NCI-H226 (cell line): ENCODE measurements around the gene MED27.
A peak's percentile ranks its signal among the peaks of the same experiment; 100 is the strongest.

ENCODE experiments used
- DNase-seq: peaks from one replicate; pipeline ENCODE4 v3.0.0-alpha.2; 2015

MED27 gene

DNA sequence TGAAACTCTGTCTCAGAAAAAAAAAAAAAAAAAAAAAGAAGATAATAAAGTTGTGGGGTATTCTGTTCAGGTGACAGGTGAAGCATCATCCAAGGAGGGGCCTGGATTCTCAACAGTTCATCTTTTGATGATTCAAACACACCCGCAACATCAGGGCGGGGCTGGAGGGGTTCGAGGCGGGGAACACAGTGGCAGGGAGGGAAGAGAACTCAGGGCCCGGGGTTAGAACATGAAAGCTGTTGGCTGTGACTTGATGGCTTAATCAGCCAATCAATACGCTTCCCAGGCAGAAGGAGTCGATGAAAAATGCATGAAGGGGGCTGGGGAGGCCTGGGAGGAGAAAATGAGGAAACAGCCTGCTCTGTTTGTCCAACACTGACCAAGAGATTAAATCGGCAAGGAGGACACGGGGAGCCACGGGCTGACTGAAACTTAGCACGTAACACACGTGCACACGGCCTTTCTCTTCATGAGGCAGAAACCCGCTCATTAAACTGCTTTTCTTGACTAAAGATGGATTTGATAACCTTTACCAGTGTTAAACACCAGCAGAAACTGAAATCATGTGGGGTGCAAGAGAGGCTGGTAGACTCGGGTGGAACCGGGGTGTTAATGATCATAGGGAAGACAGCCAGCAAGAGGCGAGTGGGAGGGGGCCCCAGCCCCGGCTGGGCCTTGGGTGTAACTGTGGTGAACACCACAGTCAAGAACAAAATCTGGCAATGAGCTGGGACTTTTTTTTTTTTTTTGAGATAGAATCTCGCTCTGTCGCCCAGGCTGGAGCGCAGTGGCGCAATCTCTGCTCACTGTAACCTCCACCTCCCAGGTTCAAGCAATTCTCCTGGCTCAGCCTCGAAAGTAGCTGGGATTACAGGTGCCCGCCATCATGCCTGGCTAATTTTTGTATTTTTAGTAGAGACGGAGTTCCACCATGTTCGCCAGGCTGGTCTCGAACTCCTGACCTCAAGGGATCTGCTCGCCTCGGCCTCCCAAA lies 234.1 kb downstream of the MED27 start:
- no peak for DNase-seq

- DNase-seq: no peak
Measured at GRCh38 chr9:131844745-131845118, 234.9 kb downstream of the MED27 start.

DNA sequence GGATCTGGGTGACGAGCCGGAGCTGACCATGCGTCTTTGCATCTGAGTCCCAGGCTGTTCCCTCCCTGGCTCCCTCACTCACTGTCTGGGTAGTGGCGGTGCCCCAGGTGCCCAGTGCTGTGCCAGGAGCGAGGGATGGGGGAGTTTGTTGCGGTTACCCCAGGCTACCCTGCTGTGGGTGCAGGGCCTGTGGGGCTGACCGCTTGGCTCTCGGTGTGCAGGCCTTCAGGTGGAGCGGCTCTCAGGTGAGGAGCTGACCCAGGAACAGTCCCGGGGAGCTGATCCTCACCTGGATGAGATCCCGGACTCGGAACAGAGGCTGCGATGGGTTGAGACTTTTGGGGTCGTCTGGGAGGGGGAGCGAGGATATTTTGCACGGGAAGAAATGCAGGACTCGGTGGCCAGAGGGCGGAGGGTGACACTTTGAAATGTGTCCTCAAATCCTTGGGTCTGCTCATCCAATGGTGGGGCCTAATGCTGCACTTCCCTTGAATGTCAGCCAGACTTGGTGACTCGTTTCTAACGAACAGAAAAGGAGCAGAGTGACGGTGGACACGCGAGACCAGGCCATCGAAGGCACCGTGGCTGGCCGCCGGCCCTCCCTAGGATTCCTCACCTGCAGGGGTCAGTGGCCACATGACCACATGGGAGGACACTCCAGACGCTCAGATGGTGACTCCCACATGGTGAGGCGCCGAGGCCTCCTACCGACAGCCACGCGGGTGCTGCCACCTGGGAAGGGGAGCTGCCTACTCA lies 235.5 kb downstream of the MED27 start:
- no peak for DNase-seq

DNA sequence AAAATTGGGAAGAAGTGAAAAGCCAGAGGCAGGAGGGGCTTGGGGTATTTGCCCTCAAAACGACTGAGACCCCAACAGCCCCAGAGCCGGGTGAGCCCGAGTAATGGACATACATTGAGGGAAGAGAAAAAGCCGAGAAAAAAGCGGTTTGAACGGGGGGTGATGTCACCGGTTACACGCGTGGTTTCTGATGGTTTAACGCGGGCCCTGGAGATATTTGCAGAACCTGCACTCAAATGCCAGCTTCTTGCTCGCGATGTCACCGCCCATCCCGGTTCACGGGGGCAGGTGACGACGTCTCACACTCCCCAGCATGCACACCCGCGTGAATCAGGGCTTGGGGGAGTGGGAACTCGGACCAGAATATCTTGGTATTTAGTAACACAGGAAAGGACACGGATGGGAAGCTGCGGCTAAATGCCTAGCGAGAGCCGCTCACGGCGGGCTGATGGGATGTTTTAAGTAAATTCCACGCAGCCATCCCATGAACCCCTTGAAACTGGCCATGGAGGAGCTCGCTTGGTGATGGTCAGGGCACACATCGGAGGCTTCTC lies 237.8 kb downstream of the MED27 start:
- no peak for DNase-seq

DNA sequence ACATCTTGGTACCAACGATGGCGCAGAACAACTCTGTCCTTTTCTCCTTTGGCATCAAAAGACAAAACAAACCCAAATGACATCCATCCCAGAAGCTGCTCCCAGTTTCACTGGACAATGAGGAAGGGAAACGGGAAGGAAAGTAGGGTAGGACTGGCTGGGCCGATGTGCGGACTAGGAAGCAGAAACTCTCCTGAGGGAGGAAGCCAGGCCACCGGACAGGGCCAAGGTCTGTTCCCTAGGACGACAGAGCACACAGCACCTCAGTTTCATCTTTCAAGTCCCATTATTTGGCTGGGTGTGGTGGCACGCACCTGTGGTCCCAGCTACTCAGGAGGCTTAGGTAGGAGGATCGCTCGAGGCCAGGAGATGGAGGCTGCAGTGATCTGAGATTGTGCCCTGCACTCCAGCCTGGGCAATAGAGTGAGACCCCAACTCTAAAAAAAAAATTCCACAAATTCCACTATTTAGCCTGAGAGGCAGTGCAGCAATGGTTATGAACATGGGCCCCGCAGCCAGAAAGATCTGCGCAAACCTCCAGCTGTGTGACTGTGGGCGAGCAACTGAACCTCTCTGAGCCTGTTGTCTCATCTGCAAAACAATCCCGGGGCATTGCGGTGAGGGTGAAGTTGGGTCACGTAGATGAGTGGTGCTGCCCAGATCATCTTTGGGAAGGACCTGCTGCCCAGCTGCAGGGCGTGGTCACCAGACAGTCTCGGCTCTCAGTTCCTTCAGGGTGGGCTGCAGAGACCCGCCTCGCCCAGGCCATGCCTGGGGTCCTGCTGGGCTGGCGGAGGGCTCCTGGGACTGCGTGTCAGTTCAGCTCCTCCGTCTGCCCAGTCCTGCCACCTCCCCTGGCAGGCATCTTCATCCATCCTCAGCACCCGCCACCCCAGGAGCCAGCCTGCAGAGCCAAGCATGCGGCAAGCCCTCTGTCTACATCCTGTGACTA lies 238.6 kb downstream of the MED27 start:
- DNase-seq: no peak

GRCh38 chr9:131840220-131840619 lies 239.4 kb downstream of the MED27 start:
- DNase-seq: no peak

- DNase-seq: no peak
Measured at GRCh38 chr9:131839281-131840084, 240.2 kb downstream of the MED27 start.

DNA sequence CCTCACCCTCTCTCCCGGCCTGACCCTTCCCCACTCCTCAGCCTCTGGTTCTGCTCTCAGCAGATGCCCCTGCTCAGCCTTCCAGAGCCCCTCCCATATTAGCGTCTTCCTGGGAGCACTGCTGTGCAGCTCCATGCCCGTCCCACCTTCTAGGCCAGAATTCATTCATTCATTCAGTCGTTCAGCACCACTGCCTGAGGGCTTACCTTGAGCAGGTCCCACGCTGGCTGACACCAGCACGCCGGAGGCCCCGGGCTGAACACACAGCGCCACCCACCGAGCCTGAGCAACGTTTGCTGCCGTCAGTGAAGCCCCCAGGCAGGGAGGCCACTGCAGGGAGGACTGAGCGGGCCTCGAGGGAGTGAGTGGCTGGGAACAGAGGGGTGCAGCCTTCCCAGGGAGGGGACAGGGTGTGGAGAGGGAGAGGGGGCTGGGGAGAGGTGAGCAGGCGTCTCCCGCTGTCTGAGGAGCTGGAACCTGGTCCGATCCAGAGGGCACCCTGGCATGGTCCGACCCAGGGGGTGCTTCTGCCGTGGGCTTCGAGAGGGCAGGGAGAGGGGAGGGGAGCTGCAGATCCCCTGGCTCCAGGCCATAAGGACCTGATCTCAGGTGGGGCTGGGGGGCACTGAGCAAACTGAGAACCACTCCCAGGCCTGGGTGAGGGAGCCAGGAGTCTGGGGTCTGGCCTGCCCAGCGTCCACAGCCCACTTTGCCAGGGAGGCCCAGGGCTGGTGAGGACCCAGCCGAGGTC lies 241.0 kb downstream of the MED27 start:
- DNase-seq: no peak

DNA sequence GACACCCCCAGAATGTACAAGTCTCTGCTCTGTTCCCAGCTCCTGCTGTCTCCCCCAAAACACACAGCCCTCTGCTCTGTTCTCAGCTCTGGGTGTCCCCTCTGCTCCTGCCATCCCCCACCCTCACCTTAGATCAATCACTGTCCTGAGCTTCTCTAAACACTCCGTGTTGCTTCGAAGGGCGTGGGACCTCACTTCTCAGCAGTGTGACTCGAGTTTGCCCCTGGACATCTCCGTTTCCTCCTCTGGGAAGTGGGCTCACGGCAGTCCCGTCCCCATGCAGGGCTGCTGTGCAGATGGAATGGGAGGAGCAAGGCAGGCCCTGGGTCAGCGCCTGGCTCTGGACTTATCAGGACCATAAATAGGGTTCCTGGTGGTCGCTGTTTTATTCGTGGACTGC lies 241.8 kb downstream of the MED27 start:
- no peak for DNase-seq

DNA sequence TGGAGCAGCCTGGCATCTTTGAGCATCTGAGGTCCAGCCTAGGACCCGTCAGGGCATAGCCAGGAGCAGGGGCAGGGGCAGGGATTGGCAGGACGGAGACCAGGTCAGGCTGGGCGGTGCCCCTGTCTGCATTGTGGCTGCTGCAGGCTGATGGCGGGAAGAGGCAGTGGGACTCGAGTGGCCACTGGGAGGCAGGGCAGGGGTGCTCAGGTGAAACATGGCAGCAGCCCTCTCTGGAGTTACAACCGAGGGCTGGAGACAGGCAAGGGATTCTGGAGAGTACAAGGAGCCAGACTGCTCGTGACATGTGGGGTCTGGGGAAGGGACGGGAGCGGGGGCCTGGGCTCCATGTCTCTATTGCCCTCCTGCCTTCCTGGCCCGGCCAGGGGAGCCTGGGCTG lies 242.4 kb downstream of the MED27 start:
- no peak for DNase-seq

DNA sequence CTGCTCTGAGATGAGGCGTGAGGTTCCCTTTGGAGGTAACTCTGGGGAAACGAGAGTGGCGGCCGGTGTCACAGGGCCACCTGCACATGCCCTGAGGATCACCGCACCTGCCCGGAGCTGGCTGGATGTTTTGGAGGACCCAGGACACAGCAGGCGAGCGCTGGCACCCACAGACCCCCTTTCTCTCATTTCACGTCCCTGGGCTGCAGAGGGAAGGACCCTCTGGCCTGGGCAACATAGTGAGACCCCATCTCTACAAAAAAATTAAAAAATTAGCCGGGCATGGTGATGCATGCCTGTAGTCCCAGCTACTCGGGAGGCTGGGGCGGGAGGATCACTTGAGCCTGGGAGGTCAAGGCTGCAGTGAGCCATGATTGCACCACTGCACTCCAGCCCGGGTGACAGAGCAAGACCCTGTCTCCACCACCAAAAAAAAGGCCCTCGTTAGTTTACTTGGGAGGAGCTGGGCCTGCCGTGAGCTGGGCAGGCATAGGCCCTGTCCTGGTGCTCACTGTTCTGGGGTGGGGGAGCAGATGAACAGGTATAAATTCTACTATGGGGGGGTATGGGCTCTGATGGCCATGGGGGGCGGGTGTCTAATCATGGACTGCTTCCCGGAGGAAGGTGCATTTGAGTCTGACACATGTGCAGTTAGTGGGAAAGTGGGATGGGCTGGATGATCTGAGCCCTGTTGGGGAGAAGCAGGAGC lies 242.9 kb downstream of the MED27 start:
- no peak for DNase-seq

DNA sequence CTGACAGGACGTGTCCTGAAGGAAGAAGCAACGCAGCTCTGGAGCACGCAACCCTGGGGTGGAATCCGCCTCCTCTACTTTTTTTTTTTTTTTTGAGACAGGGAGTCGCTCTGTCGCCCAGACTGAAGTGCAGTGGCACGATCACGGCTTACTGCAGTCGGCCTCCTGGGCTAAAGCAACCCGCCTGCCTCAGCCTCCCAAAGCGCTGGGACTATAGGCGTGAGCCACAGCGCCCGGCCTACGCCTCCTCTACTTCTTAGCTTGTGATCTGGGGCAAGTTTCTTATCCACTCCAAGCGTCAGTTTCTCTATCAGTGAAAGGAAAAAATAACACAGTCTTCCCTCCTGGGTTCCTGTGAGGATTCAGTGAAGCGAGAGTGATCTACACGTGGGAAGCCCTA lies 243.6 kb downstream of the MED27 start:
- no peak for DNase-seq

DNA sequence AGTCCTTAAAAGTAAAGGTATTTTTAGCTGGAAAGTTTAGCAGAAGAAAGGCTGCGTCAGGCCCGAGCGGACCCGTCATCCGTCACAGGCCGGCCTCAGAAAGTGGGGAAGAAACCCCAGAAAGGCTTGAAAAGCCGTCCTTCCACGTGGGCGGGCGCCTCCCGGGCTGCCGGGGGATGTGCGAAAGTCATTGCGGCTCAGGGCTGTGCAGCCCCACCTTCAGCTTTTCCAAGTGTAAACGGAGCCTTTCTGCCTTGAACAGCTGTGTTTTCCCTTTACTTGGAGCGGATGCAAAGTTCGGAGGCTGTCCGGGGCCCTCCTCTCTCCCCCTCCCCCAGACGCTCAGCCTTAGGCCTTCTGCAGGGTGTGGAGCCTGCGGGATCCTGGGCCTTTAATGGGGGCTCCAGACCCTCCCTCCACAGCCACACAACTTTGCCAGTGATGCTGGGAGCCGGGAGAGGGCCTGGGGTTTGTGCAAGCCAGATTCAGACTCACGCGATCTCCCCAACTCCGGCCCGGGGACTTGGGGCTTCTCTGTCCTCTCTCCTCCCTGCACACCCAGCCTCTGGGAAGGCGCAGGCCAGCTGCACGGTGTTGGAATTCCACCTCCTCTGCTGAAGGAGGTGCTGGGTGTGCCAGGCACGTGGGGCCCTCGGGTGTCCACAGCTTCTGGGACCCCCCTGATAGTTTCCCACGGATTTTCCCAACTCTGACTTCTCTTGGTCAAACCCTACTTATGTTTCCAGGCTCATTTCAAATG lies 244.3 kb downstream of the MED27 start:
- DNase-seq: no peak

DNA sequence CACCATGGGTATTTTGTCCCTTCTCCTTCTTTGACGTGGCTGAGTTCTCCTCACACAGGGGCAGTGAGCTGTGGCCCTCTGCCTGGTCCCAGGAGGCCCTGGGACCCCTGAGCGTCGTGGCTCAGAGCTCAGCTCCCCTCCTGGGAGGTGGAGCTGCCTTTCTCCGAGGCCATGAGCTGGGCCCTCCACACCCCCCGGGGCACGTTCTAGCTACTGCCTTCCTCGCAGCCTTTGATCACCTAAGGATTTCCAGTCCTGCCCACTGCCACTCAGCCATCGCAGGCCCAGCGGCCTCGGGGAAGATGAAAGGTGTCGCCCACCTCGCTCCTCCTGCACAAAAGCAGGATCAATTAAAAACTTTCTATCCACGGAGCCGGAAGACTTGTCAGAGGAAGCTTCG lies 244.9 kb downstream of the MED27 start:
- no peak for DNase-seq

GRCh38 chr9:131833906-131834305 lies 245.8 kb downstream of the MED27 start:
- DNase-seq: peak; percentile 5

DNA sequence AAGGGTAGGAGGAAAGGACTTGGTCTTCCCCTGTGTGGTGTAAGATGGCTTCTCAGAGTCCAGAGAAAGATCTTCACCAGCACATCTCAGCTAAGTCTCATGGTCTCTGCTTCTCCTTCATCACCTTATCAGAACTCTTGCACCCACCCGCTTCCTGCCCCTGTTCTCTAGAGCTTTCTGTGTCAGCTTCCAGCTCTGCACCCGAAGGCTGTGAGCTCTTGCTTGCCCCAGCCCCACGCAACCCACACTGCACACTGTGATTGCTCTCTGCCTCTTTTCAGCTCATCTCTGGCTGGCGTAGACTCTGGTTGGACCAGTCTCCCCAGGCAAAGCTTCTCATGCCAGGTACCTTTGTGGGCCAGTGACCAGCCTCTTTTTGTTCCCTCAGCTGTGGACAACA lies 246.6 kb downstream of the MED27 start:
- no peak for DNase-seq

- DNase-seq: no peak
Measured at GRCh38 chr9:131831380-131832165, 248.1 kb downstream of the MED27 start.

GRCh38 chr9:131827821-131828369 lies 251.8 kb downstream of the MED27 start:
- no peak for DNase-seq
